Esophagus squamous epithelium (tissue), 4 donors: ENCODE data around the gene CD6.

Experiments
- CTCF ChIP-seq, 6 experiments: fragments of 450-650 bp in 4 of 6; fragments of 200-600 bp in 2 of 6; sonication (generic) in 2 of 6; IDR thresholded peaks; one replicate each; pipeline ENCODE4 v1.5.1; 2016 to 2019; ENCODE audit warnings: antibody characterized with exemption in 6 of 6, mild to moderate bottlenecking in 4 of 6, moderate library complexity in 4 of 6
- POLR2A ChIP-seq, 4 donors: fragments of 450-650 bp; IDR thresholded peaks; one replicate each; pipeline ENCODE4 v1.6.1; 2017; ENCODE audit warnings: antibody characterized with exemption in 4 of 4, mild to moderate bottlenecking in 4 of 4, moderate library complexity in 3 of 4

DNA sequence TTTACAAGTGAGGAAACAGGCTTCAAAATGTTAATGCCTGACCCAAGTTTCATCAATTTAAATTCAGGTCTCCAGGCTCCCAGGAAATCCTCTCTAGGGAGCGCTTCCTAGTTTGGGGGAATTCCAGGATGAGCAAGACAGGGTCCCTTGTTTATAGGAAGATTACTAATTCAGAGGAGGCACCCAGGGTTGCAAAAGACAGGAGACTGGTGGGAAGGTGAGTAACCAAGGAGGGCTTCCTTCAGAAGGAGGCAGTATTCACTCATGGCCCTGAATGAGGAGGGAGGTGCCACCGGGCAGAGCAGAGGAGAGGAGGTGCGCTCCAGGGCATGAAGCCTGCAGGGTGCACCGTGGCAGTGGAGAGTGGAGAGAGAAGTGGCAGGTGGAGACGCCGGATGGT, 45.6 kb upstream of the CD6 start:
- TF ChIP-seq CTCF (IDR thresholded peaks at IDR 0.05) = no peak
- TF ChIP-seq POLR2A (IDR thresholded peaks at IDR 0.05) = no peak
